ENCODE measurements around the gene KNOP1.

The KNOP1 gene

GRCh38 chr16:19706846-19707245 lies 11.2 kb downstream of the KNOP1 start:
- no peak for DNase-seq

- no peak for DNase-seq
Observed at GRCh38 chr16:19705843-19706242, 12.2 kb downstream of the KNOP1 start.

GRCh38 chr16:19705146-19705501 lies 12.9 kb downstream of the KNOP1 start:
- DNase-seq, result no peak

- DNase-seq, result no peak
Observed at GRCh38 chr16:19704321-19705145, 13.5 kb downstream of the KNOP1 start.

- no peak for DNase-seq
Observed at GRCh38 chr16:19703172-19703889, 14.7 kb downstream of the KNOP1 start.

DNA sequence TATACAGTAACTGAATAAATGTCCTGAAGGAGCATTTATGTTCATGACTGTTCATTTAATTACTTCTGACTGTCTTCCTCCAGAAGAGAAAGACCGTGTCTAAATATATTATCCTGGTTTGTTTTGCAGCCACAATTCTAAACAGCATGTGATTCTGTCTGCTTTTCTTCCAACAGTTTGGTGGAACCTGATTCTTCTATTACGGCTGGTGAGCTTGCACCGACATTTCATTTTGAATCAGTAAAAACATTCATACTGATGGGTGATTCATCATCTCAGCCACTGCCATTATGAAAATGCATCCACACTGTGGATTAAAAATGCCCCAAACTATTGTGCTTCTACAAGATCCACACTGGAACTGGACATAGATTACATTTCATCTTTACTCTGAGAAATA lies 16.9 kb downstream of the KNOP1 start:
- DNase-seq, result no peak

DNA sequence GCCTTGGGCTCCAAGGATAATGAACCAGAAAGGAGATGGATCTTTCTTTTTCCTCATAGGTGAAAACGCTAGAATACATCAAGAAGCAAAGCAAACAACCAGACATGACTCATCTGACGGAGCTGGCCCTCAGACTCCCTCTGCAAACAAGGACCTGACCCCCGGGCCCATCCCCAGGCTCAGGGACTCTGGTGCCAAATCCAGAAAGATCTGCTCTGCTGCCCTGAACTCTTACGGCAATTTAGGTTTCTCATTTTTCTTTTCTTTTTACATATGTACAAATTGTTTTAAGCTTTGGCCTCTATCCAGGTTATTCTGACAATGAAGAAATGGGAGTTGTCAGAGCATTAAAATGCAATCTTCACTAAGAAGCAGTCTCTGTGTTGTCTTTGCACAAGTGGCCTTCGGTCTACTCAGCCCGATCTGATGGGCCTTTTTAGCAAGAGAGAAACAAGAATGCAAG lies 17.7 kb downstream of the KNOP1 start:
- no peak for DNase-seq

- no peak for DNase-seq
Observed at GRCh38 chr16:19699472-19699871, 18.6 kb downstream of the KNOP1 start.

- no peak for DNase-seq
Observed at GRCh38 chr16:19698480-19699465, 19.3 kb downstream of the KNOP1 start.

GRCh38 chr16:19697756-19698318 lies 20.2 kb downstream of the KNOP1 start:
- no peak for DNase-seq

DNA sequence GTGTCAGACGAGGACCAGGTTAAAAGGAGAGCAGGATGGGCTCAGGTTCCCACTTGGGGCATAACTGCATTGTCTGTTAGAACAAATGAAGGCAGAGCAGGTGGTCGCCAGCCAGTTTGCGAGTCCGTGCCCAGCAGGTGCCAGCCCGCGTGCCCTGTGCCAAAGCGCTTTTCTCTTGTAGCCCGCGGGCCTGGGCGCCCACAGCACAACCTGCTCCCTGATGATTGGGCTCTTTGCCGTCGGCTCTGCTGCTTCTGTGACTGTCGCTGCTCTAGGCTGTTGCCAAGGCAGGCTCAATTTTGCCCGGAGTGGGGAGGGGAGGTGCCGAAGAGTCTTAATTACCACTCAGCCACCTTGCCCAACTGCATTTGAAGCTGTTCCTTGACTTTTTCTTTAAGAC lies 21.1 kb downstream of the KNOP1 start:
- DNase-seq, result no peak

- DNase-seq, result no peak
Observed at GRCh38 chr16:19696328-19696727, 21.7 kb downstream of the KNOP1 start.

DNA sequence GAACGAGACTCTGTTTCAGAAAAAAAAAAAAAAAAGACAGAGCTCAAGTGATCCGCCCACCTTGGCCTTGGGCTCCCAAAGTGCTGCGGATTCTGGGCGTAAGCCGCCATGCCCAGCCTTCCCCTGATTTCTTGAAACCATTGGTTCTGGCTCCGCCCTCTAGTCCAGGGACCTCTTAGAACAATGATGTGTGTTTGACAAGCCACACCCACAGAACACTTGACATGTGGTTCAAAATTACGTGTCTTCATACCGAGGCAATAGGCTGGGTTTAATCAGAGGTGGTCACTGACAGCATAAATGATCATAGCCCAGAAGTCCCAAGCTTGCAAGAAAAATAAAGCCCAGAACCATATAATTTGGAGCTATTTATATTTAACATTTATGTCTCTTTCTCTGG lies 23.0 kb downstream of the KNOP1 start:
- no peak for DNase-seq

- DNase-seq, result no peak
Observed at GRCh38 chr16:19691161-19691711, 26.8 kb downstream of the KNOP1 start.

GRCh38 chr16:19690196-19690595 lies 27.8 kb downstream of the KNOP1 start:
- no peak for DNase-seq

- DNase-seq, result no peak
Observed at GRCh38 chr16:19689342-19689741, 28.7 kb downstream of the KNOP1 start.

DNA sequence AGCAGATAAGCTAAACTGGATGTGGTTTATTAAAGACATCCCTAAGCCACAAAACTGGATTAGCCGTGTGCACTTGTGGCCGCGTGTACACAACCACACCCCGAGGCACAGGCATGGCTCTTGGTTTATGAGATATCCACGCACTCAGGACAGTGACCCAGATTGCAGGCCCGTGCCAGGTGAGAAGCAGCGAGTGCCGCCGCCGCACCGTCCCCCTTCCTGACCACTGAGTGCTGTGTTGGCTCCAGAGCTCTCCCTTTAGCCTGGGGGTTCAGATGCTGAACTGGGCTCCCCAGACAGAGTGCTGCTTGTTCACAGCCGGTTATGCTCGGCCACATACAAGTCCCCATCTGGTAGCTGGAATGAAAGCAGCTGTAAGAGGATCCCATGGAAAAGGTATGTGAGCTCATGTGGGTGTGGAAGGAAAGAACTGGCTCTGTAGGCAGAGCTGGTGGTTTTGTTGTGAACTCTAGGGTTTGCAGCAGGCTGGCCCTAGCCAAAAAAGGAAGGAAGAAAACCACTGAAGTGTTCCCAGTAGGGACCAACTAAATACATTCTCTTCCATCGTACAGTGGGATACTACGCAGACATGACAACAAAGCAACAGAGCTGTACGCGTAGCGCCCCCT lies 29.5 kb downstream of the KNOP1 start:
- DNase-seq, result no peak

DNA sequence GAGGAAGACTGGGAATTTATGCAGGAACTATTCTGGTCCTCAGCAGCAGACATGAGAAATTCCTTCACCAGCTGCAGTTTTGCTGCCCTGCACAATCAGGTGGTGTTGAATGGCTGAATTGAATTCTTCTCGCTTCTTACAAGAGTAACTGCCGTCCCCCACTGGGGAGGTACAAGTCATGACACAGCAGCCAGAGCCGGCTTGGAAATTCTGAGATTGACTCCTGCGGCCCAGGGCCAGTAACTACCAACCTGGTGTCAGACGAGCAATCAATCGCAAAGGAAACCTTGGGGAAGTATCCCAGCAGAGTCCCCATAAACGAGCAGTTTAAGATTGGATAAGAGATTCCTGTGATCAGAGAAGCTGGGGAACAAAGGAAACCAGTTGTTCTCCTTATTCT lies 30.7 kb downstream of the KNOP1 start:
- DNase-seq, result no peak

- no peak for DNase-seq
Observed at GRCh38 chr16:19685176-19685575, 32.9 kb downstream of the KNOP1 start.

GRCh38 chr16:19683453-19684236 lies 34.4 kb downstream of the KNOP1 start:
- DNase-seq, result no peak

GRCh38 chr16:19681637-19682036 lies 36.4 kb downstream of the KNOP1 start:
- no peak for DNase-seq
